GM18498 (cell line): ENCODE measurements around the gene PRRG1.
"Not testable (repeated sequence)": the region's sequence is repeated elsewhere in the genome, so short reads cannot be mapped to it uniquely, and the experiment has no call there.

Experiments used
- ATAC-seq: cut with Tn5 transposase; IDR thresholded peaks from one replicate; pipeline ENCODE4 v1.9.1; 2021; ENCODE audit warnings: mild to moderate bottlenecking, moderate library complexity; ENCODE audit not compliant: unreplicated experiment

The PRRG1 gene

GRCh38 chrX:37349221-37350033, at the start of gene PRRG1:
Gene PRRG1 (plus strand): TSS chrX:37349364. CDS start chrX:37406250, 56,886 bp downstream.
- no peak for ATAC-seq

- no peak for ATAC-seq
Observed at GRCh38 chrX:37302569-37302968, 46.6 kb upstream of the PRRG1 start.

- not testable (repeated sequence) for ATAC-seq
Observed at GRCh38 chrX:37305238-37305637, 43.9 kb upstream of the PRRG1 start.

GRCh38 chrX:37314531-37314930, 34.6 kb upstream of the PRRG1 start:
- ATAC-seq: no peak

- no peak for ATAC-seq
Observed at GRCh38 chrX:37315511-37316248, 33.5 kb upstream of the PRRG1 start.

GRCh38 chrX:37320541-37321203, 28.5 kb upstream of the PRRG1 start:
- ATAC-seq: no peak

GRCh38 chrX:37330642-37331041, 18.5 kb upstream of the PRRG1 start:
- no peak for ATAC-seq

GRCh38 chrX:37331546-37331945, 17.6 kb upstream of the PRRG1 start:
- no peak for ATAC-seq

GRCh38 chrX:37332055-37332454, 17.1 kb upstream of the PRRG1 start:
- ATAC-seq: no peak

GRCh38 chrX:37332987-37333658, 16.0 kb upstream of the PRRG1 start:
- ATAC-seq: no peak

- ATAC-seq: no peak
Observed at GRCh38 chrX:37347420-37347819, 1.7 kb upstream of the PRRG1 start.

GRCh38 chrX:37348231-37348970, 763 bp upstream of the PRRG1 start:
- no peak for ATAC-seq

GRCh38 chrX:37348971-37349220, 268 bp upstream of the PRRG1 start:
- no peak for ATAC-seq

GRCh38 chrX:37350034-37350365, 836 bp downstream of the PRRG1 start:
- no peak for ATAC-seq

GRCh38 chrX:37353646-37354045, 4.5 kb downstream of the PRRG1 start:
- ATAC-seq: no peak

- no peak for ATAC-seq
Observed at GRCh38 chrX:37357436-37357835, 8.3 kb downstream of the PRRG1 start.

GRCh38 chrX:37361596-37361995, 12.4 kb downstream of the PRRG1 start:
- no peak for ATAC-seq

GRCh38 chrX:37364666-37365065, 15.5 kb downstream of the PRRG1 start:
- ATAC-seq: no peak

- no peak for ATAC-seq
Observed at GRCh38 chrX:37367946-37368345, 18.8 kb downstream of the PRRG1 start.

GRCh38 chrX:37370499-37371141, 21.5 kb downstream of the PRRG1 start:
- ATAC-seq: no peak
